T-helper 22 cell (primary cell): ENCODE results near the gene COL27A1.

Source experiments
- DNase-seq: peaks from one replicate; pipeline ENCODE4 v3.0.0-alpha.2; 2020; ENCODE audit warnings: low read depth

The COL27A1 gene

GRCh38 chr9:114272739-114273431, 117.5 kb downstream of the COL27A1 start:
- DNase-seq = no peak

- no peak for DNase-seq
Observed at GRCh38 chr9:114273461-114273881, 118.1 kb downstream of the COL27A1 start.

- DNase-seq = no peak
Observed at GRCh38 chr9:114274217-114274616, 118.9 kb downstream of the COL27A1 start.

GRCh38 chr9:114275246-114276004, 120.1 kb downstream of the COL27A1 start:
- DNase-seq = no peak

GRCh38 chr9:114276908-114277821, 121.8 kb downstream of the COL27A1 start:
- no peak for DNase-seq

GRCh38 chr9:114278356-114278755, 123.0 kb downstream of the COL27A1 start:
- no peak for DNase-seq

GRCh38 chr9:114278881-114279570, 123.7 kb downstream of the COL27A1 start:
- DNase-seq = no peak

GRCh38 chr9:114279693-114280092, 124.4 kb downstream of the COL27A1 start:
- DNase-seq = no peak

GRCh38 chr9:114280636-114281472, 125.5 kb downstream of the COL27A1 start:
- no peak for DNase-seq

- no peak for DNase-seq
Observed at GRCh38 chr9:114281473-114282103, 126.3 kb downstream of the COL27A1 start.

- no peak for DNase-seq
Observed at GRCh38 chr9:114282104-114282485, 126.8 kb downstream of the COL27A1 start.

- DNase-seq = no peak
Observed at GRCh38 chr9:114282507-114282906, 127.2 kb downstream of the COL27A1 start.

GRCh38 chr9:114282926-114283325, 127.6 kb downstream of the COL27A1 start:
- no peak for DNase-seq

GRCh38 chr9:114283551-114284111, 128.3 kb downstream of the COL27A1 start:
- no peak for DNase-seq

- DNase-seq = no peak
Observed at GRCh38 chr9:114284316-114285060, 129.2 kb downstream of the COL27A1 start.

- no peak for DNase-seq
Observed at GRCh38 chr9:114285166-114285867, 130.0 kb downstream of the COL27A1 start.

GRCh38 chr9:114286146-114286679, 130.9 kb downstream of the COL27A1 start:
- DNase-seq = no peak

- DNase-seq = no peak
Observed at GRCh38 chr9:114287001-114287762, 131.8 kb downstream of the COL27A1 start.
